ENCODE measurements around the gene FCGR2B.
"Not testable (repeated sequence)": the region's sequence is repeated elsewhere in the genome, so short reads cannot be mapped to it uniquely, and the experiment has no call there.

Gene FCGR2B

GRCh38 chr1:161662684-161663339 lies at the start of gene FCGR2B:
FCGR2B (plus strand) TSS chr1:161663143; CDS start chr1:161663242, 99 bp downstream.
- DNase-seq (ENCODE audit: low spot score), result not testable (repeated sequence)

DNA sequence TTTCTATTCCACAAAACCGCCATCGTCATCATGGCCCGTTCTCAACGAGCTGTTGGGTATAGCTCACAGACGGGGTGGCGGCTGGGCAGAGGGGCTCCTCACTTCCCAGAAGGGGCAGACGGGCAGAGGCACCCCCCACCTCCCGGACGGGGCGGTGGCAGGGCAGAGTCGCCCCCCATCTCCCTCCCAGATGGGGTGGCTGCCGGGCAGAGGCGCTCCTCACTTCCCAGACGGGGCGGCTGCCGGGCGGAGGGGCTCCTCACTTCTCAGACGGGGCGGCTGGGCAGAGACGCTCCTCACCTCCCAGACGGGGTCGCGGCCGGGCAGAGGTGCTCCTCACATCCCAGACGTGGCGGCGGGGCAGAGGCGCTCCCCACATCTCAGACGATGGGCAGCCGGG lies 46.5 kb upstream of the FCGR2B start:
- not testable (repeated sequence) for DNase-seq (ENCODE audit: low spot score)

DNA sequence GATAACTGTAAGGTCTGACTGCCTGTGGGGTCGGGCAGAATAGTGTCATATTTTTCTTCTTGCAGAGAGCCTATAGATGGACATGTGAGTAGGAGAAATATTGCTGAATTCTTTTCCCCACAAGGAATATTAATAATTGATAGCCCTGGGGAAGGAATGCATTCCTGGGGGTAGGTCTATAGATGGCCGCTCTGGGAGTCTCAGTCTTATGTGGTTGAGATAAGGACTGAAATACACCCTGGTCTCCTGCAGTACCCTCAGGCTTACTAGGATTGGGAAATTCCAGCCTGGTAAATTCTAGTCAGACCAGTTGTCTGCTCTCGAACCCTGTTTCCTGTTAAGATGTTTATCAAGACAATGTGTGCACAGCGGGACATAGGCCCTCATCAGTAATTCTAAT lies 44.4 kb upstream of the FCGR2B start:
- DNase-seq (ENCODE audit: low spot score), result not testable (repeated sequence)

DNA sequence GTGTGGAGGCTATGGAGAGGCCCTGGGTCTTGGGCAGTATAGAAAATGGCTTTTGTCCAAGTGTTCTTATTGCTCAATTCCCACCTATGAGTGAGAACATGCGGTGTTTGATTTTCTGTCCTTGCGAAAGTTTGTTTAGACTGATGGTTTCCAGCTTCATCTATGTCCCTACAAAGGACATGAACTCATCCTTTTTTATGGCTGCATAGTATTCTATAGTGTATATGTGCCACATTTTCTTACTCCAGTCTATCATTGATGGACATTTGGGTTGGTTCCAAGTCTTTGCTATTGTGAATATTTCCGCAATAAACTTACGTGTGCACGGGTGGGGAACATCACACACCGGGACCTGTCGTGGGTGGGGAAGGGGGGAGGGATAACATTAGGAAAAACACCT lies 42.5 kb upstream of the FCGR2B start:
- DNase-seq (ENCODE audit: low spot score), result not testable (repeated sequence)

- DNase-seq (ENCODE audit: low spot score), result peak; percentile 88
These were observed 41.6 kb upstream of the FCGR2B start for GRCh38 chr1:161621181-161622000.

DNA sequence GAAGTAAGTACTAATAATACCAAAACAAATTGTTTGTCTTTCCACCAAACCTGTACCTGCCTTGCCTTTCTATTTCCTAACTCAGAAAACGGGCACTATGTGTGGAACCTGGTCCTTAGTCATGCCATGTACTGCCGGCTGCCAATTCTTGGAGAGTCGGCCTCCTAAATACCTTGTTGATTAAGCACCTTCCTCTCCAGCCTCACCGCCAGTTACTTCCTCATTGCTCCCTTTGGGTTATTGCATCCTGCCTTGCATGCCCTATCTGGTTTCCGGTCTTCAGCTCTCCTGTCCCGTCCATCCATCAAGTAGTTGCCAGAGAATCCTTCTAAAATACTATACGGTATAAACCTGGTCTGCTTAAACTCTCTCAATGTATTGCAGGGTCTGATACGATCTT lies 40.9 kb upstream of the FCGR2B start:
- not testable (repeated sequence) for DNase-seq (ENCODE audit: low spot score)

DNA sequence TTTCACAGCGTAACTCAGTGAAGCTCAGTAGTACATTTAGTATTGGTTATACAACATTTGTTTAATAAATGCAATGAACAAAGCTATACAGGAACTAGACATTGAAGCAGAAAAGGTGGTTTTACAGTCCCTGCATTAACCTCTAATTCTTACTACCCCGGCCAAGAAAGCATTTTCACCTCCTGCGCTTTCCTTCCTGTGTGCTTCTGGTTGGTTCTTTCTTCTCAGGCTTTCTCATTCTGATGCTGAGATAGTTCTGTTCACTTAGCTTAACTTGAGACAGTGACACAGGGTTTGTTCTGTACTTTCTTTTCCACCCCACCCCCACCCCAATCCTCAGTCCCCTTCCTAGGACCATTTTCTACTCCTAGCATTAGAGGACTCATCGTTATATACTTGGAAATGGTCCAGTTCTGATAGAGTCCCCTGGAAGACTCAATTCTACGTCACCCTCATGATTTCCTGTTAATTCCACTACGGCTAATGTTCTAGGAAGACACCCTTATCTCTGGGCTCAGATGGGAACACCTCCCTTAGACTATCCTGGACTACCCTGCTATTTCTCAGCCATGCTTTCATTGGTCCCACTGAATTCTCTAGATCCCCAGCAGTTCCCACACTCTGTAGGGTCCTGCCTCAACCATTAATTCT lies 39.4 kb upstream of the FCGR2B start:
- DNase-seq (ENCODE audit: low spot score), result peak; percentile 35

DNA sequence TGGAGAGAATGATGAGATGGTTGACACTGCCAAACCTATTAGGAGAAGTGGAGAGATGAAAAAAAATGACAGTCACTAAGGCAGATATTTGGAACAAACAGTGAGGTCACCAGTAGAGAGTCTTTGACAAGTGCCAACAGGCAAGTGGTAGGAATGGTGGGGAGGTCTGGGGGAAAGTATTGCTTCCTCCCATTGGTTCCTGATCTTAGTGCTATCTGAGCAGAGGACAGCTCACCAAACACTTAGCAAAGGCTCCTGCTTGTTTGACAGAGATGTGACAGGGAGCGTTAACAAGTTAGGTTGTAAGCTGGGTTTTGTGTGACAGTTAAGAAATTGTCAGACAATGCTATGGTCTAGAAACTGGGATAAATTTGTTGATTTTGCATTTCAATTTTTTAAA lies 38.3 kb upstream of the FCGR2B start:
- not testable (repeated sequence) for DNase-seq (ENCODE audit: low spot score)

DNA sequence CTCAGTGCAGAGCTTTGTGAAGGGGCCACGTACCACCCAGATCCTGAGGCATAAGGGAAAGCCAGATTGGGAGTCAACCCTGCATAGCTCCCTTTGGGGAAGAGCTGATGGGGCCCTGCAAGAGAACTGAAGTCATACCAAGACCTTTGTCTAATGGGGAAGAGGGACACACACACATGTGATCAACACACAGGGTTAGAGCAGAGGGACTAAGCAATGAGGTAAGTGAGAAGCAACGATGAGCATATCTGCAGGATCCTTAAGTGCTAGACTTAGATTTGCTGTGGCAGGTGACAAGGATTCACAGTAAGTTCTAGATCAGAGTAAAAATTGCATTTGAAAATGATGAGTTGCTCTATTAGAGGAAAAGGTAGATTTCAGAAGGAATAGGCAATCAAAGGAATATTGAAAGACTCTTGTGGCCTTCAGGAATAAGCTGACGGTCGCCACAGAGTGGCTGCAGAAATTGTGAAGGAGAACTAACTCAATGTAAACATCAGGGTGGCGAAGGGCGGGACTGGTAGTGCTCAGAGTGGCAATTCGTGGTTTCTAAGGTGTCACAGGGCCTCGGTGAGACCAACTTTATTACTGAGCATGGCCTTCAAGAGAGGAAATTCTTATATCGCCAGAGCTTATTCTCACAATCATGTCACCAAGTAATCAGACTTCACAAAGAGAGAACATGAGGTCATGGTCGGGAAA lies 36.3 kb upstream of the FCGR2B start:
- peak; percentile 39 for DNase-seq (ENCODE audit: low spot score)

GRCh38 chr1:161630128-161630742 lies 32.7 kb upstream of the FCGR2B start:
- DNase-seq (ENCODE audit: low spot score), result not testable (repeated sequence)

DNA sequence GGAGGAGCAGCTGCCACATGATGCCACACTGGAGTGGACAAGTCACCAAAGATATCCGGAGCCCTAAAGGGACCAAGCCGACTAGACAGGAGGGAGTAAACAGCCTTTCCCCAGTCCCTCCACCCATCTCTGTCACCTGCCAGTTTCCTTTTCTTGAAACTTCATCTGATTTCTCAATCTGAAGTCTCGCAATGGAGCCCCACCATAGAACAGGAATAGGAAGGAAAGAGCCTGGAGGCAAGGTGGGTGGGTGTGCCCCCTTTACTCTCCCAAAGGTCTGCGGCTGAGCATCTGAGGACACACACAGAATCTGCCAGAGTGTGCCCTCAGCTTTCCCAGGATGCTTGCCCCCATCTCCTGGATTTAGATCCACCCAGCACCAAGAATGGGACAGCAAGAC lies 31.9 kb upstream of the FCGR2B start, which contains the start of gene FCGR3B:
Gene FCGR3B, minus strand, starts transcription at position 101 of the 400 bp plus-strand sequence. Its CDS starts 82 bp downstream, at position 19.
- DNase-seq (ENCODE audit: low spot score), result no peak

GRCh38 chr1:161634993-161635392 lies 27.9 kb upstream of the FCGR2B start:
- not testable (repeated sequence) for DNase-seq (ENCODE audit: low spot score)

DNA sequence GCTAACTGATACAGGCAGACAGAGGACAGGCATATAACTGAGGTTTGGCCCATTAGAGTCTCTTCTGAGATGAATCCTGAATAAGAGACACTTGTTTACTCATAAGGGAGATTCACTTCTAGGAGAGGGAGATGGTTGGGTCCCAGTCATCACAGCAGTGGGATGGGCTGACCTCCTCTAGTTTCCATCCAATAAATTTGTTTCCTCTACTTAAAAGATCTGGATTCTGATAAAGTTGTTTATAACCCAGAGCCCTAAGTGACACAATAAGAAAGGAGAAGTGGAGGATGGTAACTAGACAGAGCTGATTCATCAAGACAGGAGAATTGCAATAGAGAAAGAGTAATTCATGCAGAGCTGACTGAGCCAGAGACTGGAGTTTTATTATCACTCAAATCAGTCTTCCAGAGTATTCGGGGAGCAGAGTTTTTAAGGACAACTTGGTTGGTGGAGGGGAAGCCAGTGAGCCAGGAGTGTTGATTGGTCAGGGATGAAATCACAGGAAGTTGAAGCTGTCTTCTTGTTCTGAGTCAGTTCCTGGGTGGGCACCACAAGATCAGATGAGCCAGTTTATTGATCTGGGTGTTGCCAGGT lies 26.7 kb upstream of the FCGR2B start:
- DNase-seq (ENCODE audit: low spot score), result peak; percentile 50

GRCh38 chr1:161636976-161637375 lies 26.0 kb upstream of the FCGR2B start:
- DNase-seq (ENCODE audit: low spot score), result not testable (repeated sequence)

DNA sequence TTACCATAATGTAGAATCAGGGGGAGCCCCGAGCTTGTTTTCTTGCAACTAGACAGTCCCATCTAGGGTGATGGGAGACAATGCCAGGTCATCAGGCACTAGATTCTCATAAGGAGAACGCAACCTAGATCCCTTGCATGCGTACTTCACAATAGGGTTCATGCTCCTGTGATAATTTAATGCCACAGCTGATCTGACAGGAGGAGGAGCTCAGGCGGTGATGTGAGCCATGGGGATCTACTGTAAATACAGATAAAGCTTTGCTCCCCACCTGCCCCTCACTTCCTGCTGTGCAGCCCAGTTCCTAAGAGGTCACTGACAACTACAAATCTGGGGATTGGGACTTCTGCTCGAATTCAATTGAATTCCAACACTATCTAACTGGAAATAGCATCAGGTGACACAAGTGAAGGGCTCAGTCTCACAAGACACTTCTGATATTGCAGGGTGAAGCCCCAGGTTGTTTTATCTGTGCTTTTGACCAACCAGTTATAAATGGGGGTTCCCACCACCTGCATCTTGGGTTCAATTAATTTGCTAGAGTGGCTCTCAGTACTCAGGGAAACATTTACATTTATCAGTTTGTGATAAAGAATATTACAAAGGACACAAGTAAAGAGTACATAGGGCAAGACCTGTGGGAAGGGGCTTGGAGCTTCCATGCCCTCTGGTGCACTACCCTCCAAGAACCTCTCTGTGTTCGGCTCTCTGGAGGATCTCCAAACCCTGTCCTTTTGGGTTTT lies 24.5 kb upstream of the FCGR2B start:
- DNase-seq (ENCODE audit: low spot score), result not testable (repeated sequence)

- not testable (repeated sequence) for DNase-seq (ENCODE audit: low spot score)
These were observed 23.7 kb upstream of the FCGR2B start for GRCh38 chr1:161639203-161639602.

DNA sequence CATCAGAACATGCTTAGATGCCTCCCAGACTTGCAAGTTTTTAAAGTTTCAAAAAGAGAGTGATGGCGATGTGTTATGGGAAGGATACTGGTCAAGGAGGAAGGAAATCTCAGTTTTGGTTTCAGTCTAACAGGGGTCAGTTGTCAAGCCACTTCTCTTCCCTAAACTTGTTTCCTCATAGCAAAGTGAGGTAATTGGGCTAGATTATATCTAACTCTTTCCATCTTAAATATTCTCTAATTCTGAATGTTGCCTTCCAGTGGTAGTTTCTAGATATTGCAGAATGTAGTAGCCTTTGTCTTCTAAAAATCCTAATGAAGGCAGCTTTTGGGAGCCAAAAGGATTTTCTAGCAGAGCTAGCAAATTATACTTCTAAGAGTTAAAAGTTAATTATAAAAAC lies 20.2 kb upstream of the FCGR2B start:
- DNase-seq (ENCODE audit: low spot score), result peak; percentile 26

- not testable (repeated sequence) for DNase-seq (ENCODE audit: low spot score)
These were observed 19.3 kb upstream of the FCGR2B start for GRCh38 chr1:161643481-161644208.

DNA sequence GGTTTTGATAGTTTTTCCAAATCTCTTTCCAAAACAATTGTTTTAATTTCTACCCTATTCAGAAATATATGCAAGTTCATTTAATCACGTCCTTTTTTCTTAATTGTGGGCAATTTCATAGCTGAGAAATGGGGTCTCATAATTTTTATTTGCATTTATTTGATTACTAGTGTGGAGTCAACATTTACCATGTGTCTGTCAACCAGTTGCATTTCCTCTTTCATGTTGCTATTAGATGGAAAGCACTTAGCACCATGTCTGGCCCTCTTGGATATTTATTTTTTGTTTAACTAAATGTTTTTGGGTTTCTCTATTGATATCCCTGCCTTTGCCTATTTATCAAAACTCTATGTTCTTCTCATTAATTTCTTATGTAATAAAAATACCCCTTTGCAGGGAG lies 18.1 kb upstream of the FCGR2B start:
- not testable (repeated sequence) for DNase-seq (ENCODE audit: low spot score)

Measured in CD4-positive, alpha-beta T cell treated with Interleukin-2 at 100 ng/mL for 4 hours (primary cell).